Stimulated activated CD4-positive, alpha-beta T cell treated with anti-CD3 and anti-CD28 coated beads, TNF-alpha, amount 100 ng/mL, for 1 hour (primary cell): ENCODE measurements around the gene NPC1.
"Not testable (repeated sequence)": the region's sequence is repeated elsewhere in the genome, so short reads cannot be mapped to it uniquely, and the experiment has no call there.

Experiments
- DNase-seq, 3 donors: peaks; one replicate each; pipeline ENCODE4 v3.0.0-alpha.2; 2020; ENCODE audit warnings: low read depth in 3 of 3, low spot score in 1 of 3

NPC1 gene

GRCh38 chr18:23493654-23494053 lies 92.7 kb downstream of the NPC1 start:
- no peak for DNase-seq

- not testable (repeated sequence) for DNase-seq
These were observed 96.7 kb downstream of the NPC1 start for GRCh38 chr18:23489586-23489985.

- DNase-seq: no peak
These were observed 98.4 kb downstream of the NPC1 start for GRCh38 chr18:23487738-23488570.

GRCh38 chr18:23485386-23485785 lies 100.9 kb downstream of the NPC1 start:
- no peak for DNase-seq

GRCh38 chr18:23484561-23485182 lies 101.6 kb downstream of the NPC1 start:
- no peak for DNase-seq
